GM23338 (cell line): Measurements from ENCODE around the gene ZNF223. TPM values are rescaled to one million over a fixed set of nuclear protein-coding genes. Genes with fewer than 3 reads are reported as not detected.

Experiments
- ATAC-seq: fragments of 200-7000 bp; cut with Tn5 transposase; 3 replicates; pipeline ENCODE4 v1.9.1; 2020
- DNase-seq: peaks from one replicate; pipeline ENCODE4 v3.0.0-alpha.2; 2015; ENCODE audit warnings: low spot score
- H2AFZ ChIP-seq: fragments of 200-600 bp; sonication (generic); 2 replicates; pipeline ENCODE4 v1.8.0; 2016; ENCODE audit warnings: antibody characterized with exemption, mild to moderate bottlenecking, moderate library complexity
- H3F3A ChIP-seq: fragments of 200-600 bp; sonication (generic); replicated peaks from 2 replicates; pipeline ENCODE4 v1.8.0; 2017; ENCODE audit warnings: antibody characterized with exemption, mixed run types, low read depth
- H3K27ac ChIP-seq: fragments of 200-600 bp; sonication (generic); 2 replicates; pipeline ENCODE4 v1.6.1; 2016; ENCODE audit warnings: low read depth
- H3K27me3 ChIP-seq: fragments of 200-600 bp; sonication (generic); 2 replicates; pipeline ENCODE4 v1.8.0; 2016; ENCODE audit warnings: mild to moderate bottlenecking, mixed run types, moderate library complexity; ENCODE audit not compliant: insufficient read depth
- H3K36me3 ChIP-seq: fragments of 200-600 bp; sonication (generic); 2 replicates; pipeline ENCODE4 v1.8.0; 2016; ENCODE audit warnings: mild to moderate bottlenecking; ENCODE audit not compliant: insufficient read depth
- H3K4me1 ChIP-seq: fragments of 200-600 bp; sonication (generic); 2 replicates; pipeline ENCODE4 v1.8.0; 2016; ENCODE audit warnings: mild to moderate bottlenecking, moderate library complexity; ENCODE audit not compliant: insufficient read depth
- H3K4me2 ChIP-seq: fragments of 200-600 bp; sonication (generic); 2 replicates; pipeline ENCODE4 v1.7.1; 2017; ENCODE audit warnings: mixed run types
- H3K4me3 ChIP-seq: fragments of 200-600 bp; sonication (generic); 2 replicates; pipeline ENCODE4 v1.6.1; 2016; ENCODE audit warnings: mixed run types
- H3K79me2 ChIP-seq: fragments of 200-600 bp; sonication (generic); replicated peaks from 2 replicates; pipeline ENCODE4 v1.8.0; 2017; ENCODE audit warnings: mild to moderate bottlenecking; ENCODE audit not compliant: insufficient read depth
- H3K9me2 ChIP-seq: fragments of 200-600 bp; sonication (generic); 2 replicates; pipeline ENCODE4 v1.8.0; 2017; ENCODE audit not compliant: insufficient read depth
- H4K20me1 ChIP-seq: fragments of 200-600 bp; sonication (generic); replicated peaks from 2 replicates; pipeline ENCODE4 v1.8.0; 2017; ENCODE audit warnings: mild to moderate bottlenecking; ENCODE audit not compliant: insufficient read depth
- H3K27ac Mint-ChIP-seq: 2 replicates; pipeline ENCODE4 v1.8.0; 2020; ENCODE audit warnings: inconsistent platforms, mild to moderate bottlenecking, moderate library complexity, mixed read lengths
- H3K27me3 Mint-ChIP-seq: 3 replicates; pipeline ENCODE4 v1.8.0; 2022; ENCODE audit warnings: low read depth, mild to moderate bottlenecking, moderate library complexity, mixed read lengths, inconsistent platforms; ENCODE audit not compliant: insufficient read depth, poor library complexity
- H3K36me3 Mint-ChIP-seq: 3 replicates; pipeline ENCODE4 v1.8.0; 2021; ENCODE audit warnings: low read depth, mild to moderate bottlenecking, inconsistent platforms, moderate library complexity, mixed read lengths
- H3K4me1 Mint-ChIP-seq: 3 replicates; pipeline ENCODE4 v1.8.0; 2020; ENCODE audit warnings: mild to moderate bottlenecking, inconsistent platforms, mixed read lengths
- H3K4me3 Mint-ChIP-seq: 3 replicates; pipeline ENCODE4 v1.8.0; 2021; ENCODE audit warnings: moderate library complexity, mild to moderate bottlenecking, inconsistent platforms, mixed read lengths
- H3K9me3 Mint-ChIP-seq: 3 replicates; pipeline ENCODE4 v1.8.0; 2020; ENCODE audit warnings: moderate library complexity, mild to moderate bottlenecking, inconsistent platforms, mixed read lengths
- CREB1 ChIP-seq: fragments of 250-450 bp; sonication (Bioruptor Pico); IDR thresholded peaks from 2 replicates; pipeline ENCODE4 v1.5.0; 2020; ENCODE audit warnings: low read depth, mild to moderate bottlenecking, moderate library complexity
- CTCF ChIP-seq, 2 experiments: fragments of 200-600 bp in 1 of 2; sonication (generic) in 1 of 2; conservative IDR thresholded peaks; 2 replicates each; pipeline versions ENCODE4 v1.5.1 to v1.6.1; 2016 to 2017; ENCODE audit warnings: antibody characterized with exemption in 2 of 2, low read depth in 2 of 2, mild to moderate bottlenecking in 2 of 2, moderate library complexity in 1 of 2
- EZH2 ChIP-seq: fragments of 200-600 bp; sonication (generic); IDR thresholded peaks from one replicate; pipeline ENCODE4 v1.8.0; 2017; ENCODE audit warnings: antibody characterized with exemption, mild to moderate bottlenecking, low read depth; ENCODE audit not compliant: unreplicated experiment
- EZH2phosphoT487 ChIP-seq: fragments of 200-600 bp; sonication (generic); IDR thresholded peaks from one replicate; pipeline ENCODE4 v1.8.1; 2018; ENCODE audit warnings: antibody characterized with exemption; ENCODE audit not compliant: unreplicated experiment
- JUNB ChIP-seq: IDR thresholded peaks from one replicate; pipeline ENCODE4 v1.6.1; 2016; ENCODE audit warnings: antibody characterized with exemption; ENCODE audit not compliant: unreplicated experiment
- NANOG ChIP-seq: IDR thresholded peaks from 2 replicates; pipeline ENCODE4 v1.6.1; 2016; ENCODE audit warnings: antibody characterized with exemption, borderline replicate concordance
- POLR2AphosphoS5 ChIP-seq: IDR thresholded peaks from 2 replicates; pipeline ENCODE4 v1.6.1; 2016; ENCODE audit warnings: antibody characterized with exemption, low read depth
- STAT1 ChIP-seq: IDR thresholded peaks from one replicate; pipeline ENCODE4 v1.6.1; 2016; ENCODE audit warnings: antibody characterized with exemption; ENCODE audit not compliant: unreplicated experiment
- ZNF114 ChIP-seq: fragments of 250-450 bp; sonication (Bioruptor Pico); IDR thresholded peaks from 2 replicates; pipeline ENCODE4 v1.5.0; 2020; ENCODE audit warnings: mild to moderate bottlenecking, moderate library complexity
- ZNF331 ChIP-seq: fragments of 250-450 bp; sonication (Bioruptor Pico); IDR thresholded peaks from 2 replicates; pipeline ENCODE4 v1.5.0; 2020; ENCODE audit warnings: low read depth, mild to moderate bottlenecking, moderate library complexity
- polyA plus RNA-seq: library from polyadenylated mRNA; unstranded; fragments of >200 nt; fragmentation: Nextera tagmentation; extraction: Ambion mirVana; gene quantifications from 2 replicates; pipeline ENCODE4 v1.2.1, GENCODE V29; 2016
- total RNA-seq: library from RNA; depleted of rRNA; stranded (reverse); fragments of >200 nt; shearing (Covaris generic); gene quantifications from 2 replicates; pipeline ENCODE4 v1.2.3, GENCODE V29; 2014
- TF ChIP-seq, protein P1 (sequence below): IDR thresholded peaks from one replicate; pipeline ENCODE4 v1.6.1; 2018; ENCODE audit warnings: antibody characterized with exemption; ENCODE audit not compliant: unreplicated experiment
- TF ChIP-seq, protein P2 (sequence below): IDR thresholded peaks from 2 replicates; pipeline ENCODE4 v1.6.1; 2016; ENCODE audit warnings: antibody characterized with exemption
- TF ChIP-seq, protein P3 (sequence below): fragments of 250-450 bp; sonication (Bioruptor Pico); IDR thresholded peaks from 2 replicates; pipeline ENCODE4 v1.5.0; 2020; ENCODE audit warnings: mild to moderate bottlenecking, moderate library complexity

Gene ZNF223
- total and polyA plus RNA-seq, 2 experiments from 2014 or later: 3.3 to 5.8 TPM

DNA sequence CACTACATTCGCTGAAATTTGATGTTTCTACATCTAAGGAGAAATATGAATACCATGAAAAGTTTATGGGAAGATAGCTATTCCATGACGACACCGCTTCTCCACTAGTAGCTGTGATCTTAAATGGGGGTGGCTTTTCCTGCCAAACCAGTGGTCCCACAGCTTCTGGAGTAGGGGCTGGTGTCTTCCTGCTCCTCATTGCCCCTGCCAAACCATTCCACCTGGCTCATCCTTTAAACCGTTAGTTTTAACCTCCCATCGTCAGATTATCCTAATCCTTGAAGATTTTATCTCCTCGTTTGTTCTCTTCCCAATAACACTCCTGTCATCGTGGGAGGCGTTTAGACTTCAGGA, 49.6 kb upstream of the ZNF223 start:
- Histone ChIP-seq H3K9me2 (peaks cover 16% of the 10 kb centered on the region), H3K79me2 (0 out of 2 replicates have a peak, but pooled peaks cover 8% of the 10 kb centered on the region), H3F3A (no peaks in the 10 kb centered on the region), H3K4me3 (peak overlapping the region; percentile 67), H3K27ac (no peak overlapping the region), H2AFZ (peak overlapping the region; percentile 97; the same call in 1 of the 2 replicates), H3K4me2 (peak overlapping the region; percentile 78), H4K20me1 (no peaks in the 10 kb centered on the region), H3K36me3 (no peaks in the 10 kb centered on the region), H3K27me3 (no peaks in the 10 kb centered on the region), H3K4me1 (no peaks in the 10 kb centered on the region)
- peak overlapping the region; percentile 43; the same call in 1 of the 2 replicates for H3K27ac Mint-ChIP-seq
- H3K9me3 Mint-ChIP-seq: peaks cover 2% of the 10 kb centered on the region
- no peak for TF ChIP-seq NANOG
- TF ChIP-seq ZNF114 (CRISPR knock-in tag): no peak
- TF ChIP-seq, protein P1, sequence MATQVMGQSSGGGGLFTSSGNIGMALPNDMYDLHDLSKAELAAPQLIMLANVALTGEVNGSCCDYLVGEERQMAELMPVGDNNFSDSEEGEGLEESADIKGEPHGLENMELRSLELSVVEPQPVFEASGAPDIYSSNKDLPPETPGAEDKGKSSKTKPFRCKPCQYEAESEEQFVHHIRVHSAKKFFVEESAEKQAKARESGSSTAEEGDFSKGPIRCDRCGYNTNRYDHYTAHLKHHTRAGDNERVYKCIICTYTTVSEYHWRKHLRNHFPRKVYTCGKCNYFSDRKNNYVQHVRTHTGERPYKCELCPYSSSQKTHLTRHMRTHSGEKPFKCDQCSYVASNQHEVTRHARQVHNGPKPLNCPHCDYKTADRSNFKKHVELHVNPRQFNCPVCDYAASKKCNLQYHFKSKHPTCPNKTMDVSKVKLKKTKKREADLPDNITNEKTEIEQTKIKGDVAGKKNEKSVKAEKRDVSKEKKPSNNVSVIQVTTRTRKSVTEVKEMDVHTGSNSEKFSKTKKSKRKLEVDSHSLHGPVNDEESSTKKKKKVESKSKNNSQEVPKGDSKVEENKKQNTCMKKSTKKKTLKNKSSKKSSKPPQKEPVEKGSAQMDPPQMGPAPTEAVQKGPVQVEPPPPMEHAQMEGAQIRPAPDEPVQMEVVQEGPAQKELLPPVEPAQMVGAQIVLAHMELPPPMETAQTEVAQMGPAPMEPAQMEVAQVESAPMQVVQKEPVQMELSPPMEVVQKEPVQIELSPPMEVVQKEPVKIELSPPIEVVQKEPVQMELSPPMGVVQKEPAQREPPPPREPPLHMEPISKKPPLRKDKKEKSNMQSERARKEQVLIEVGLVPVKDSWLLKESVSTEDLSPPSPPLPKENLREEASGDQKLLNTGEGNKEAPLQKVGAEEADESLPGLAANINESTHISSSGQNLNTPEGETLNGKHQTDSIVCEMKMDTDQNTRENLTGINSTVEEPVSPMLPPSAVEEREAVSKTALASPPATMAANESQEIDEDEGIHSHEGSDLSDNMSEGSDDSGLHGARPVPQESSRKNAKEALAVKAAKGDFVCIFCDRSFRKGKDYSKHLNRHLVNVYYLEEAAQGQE: no peak
- TF ChIP-seq STAT1: no peak
- TF ChIP-seq ZNF331 (CRISPR knock-in tag): no peak
- no peak for TF ChIP-seq EZH2phosphoT487
- TF ChIP-seq POLR2AphosphoS5: no peak
- TF ChIP-seq CREB1 (CRISPR knock-in tag): no peak
- TF ChIP-seq JUNB: no peak
- TF ChIP-seq EZH2: no peak
- TF ChIP-seq, protein P2, sequence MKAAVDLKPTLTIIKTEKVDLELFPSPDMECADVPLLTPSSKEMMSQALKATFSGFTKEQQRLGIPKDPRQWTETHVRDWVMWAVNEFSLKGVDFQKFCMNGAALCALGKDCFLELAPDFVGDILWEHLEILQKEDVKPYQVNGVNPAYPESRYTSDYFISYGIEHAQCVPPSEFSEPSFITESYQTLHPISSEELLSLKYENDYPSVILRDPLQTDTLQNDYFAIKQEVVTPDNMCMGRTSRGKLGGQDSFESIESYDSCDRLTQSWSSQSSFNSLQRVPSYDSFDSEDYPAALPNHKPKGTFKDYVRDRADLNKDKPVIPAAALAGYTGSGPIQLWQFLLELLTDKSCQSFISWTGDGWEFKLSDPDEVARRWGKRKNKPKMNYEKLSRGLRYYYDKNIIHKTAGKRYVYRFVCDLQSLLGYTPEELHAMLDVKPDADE: no peak
- TF ChIP-seq, protein P3, sequence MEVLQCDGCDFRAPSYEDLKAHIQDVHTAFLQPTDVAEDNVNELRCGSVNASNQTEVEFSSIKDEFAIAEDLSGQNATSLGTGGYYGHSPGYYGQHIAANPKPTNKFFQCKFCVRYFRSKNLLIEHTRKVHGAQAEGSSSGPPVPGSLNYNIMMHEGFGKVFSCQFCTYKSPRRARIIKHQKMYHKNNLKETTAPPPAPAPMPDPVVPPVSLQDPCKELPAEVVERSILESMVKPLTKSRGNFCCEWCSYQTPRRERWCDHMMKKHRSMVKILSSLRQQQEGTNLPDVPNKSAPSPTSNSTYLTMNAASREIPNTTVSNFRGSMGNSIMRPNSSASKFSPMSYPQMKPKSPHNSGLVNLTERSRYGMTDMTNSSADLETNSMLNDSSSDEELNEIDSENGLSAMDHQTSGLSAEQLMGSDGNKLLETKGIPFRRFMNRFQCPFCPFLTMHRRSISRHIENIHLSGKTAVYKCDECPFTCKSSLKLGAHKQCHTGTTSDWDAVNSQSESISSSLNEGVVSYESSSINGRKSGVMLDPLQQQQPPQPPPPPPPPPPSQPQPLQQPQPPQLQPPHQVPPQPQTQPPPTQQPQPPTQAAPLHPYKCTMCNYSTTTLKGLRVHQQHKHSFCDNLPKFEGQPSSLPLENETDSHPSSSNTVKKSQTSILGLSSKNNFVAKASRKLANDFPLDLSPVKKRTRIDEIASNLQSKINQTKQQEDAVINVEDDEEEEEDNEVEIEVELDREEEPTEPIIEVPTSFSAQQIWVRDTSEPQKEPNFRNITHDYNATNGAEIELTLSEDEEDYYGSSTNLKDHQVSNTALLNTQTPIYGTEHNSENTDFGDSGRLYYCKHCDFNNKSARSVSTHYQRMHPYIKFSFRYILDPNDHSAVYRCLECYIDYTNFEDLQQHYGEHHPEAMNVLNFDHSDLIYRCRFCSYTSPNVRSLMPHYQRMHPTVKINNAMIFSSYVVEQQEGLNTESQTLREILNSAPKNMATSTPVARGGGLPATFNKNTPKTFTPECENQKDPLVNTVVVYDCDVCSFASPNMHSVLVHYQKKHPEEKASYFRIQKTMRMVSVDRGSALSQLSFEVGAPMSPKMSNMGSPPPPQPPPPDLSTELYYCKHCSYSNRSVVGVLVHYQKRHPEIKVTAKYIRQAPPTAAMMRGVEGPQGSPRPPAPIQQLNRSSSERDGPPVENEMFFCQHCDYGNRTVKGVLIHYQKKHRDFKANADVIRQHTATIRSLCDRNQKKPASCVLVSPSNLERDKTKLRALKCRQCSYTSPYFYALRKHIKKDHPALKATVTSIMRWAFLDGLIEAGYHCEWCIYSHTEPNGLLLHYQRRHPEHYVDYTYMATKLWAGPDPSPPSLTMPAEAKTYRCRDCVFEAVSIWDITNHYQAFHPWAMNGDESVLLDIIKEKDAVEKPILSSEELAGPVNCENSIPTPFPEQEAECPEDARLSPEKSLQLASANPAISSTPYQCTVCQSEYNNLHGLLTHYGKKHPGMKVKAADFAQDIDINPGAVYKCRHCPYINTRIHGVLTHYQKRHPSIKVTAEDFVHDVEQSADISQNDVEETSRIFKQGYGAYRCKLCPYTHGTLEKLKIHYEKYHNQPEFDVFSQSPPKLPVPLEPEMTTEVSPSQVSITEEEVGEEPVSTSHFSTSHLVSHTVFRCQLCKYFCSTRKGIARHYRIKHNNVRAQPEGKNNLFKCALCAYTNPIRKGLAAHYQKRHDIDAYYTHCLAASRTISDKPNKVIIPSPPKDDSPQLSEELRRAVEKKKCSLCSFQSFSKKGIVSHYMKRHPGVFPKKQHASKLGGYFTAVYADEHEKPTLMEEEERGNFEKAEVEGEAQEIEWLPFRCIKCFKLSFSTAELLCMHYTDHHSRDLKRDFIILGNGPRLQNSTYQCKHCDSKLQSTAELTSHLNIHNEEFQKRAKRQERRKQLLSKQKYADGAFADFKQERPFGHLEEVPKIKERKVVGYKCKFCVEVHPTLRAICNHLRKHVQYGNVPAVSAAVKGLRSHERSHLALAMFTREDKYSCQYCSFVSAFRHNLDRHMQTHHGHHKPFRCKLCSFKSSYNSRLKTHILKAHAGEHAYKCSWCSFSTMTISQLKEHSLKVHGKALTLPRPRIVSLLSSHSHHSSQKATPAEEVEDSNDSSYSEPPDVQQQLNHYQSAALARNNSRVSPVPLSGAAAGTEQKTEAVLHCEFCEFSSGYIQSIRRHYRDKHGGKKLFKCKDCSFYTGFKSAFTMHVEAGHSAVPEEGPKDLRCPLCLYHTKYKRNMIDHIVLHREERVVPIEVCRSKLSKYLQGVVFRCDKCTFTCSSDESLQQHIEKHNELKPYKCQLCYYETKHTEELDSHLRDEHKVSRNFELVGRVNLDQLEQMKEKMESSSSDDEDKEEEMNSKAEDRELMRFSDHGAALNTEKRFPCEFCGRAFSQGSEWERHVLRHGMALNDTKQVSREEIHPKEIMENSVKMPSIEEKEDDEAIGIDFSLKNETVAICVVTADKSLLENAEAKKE (CRISPR knock-in tag): no peak
- no peak for TF ChIP-seq CTCF (conservative IDR thresholded peaks at IDR 0.05; ENCODE audit: low read depth in 2 of 2)
- H3K27me3 Mint-ChIP-seq: peaks cover 9% of the 10 kb centered on the region
- peaks cover 11% of the 10 kb centered on the region for H3K36me3 Mint-ChIP-seq
- peak overlapping the region; percentile 93 for H3K4me3 Mint-ChIP-seq
- ATAC-seq (peak; percentile 7; the same call in 2 of the 3 replicates), DNase-seq (no peak)
- peaks cover 9% of the 10 kb centered on the region for H3K4me1 Mint-ChIP-seq
